Hindlimb muscle (tissue), 1 donor: ENCODE results near the gene AP5B1. TPM values are rescaled to one million over a fixed set of nuclear protein-coding genes. Genes with fewer than 3 reads are reported as not detected.
"Not testable (repeated sequence)": the region's sequence is repeated elsewhere in the genome, so short reads cannot be mapped to it uniquely, and the experiment has no call there.

ENCODE experiments used
- DNase-seq: peaks from one replicate; pipeline ENCODE4 v3.0.0-alpha.2; 2013
- polyA plus RNA-seq: library from polyadenylated mRNA; unstranded; fragments of 120-200 nt; gene quantifications from one replicate; pipeline ENCODE4 v1.2.1, GENCODE V29; 2013; ENCODE audit not compliant: insufficient read length

Gene AP5B1
- polyA plus RNA-seq, 1 donor = 2.1 TPM

- DNase-seq = not testable (repeated sequence)
Measured at GRCh38 chr11:65762169-65762568, 18.6 kb downstream of the AP5B1 start.

- no peak for DNase-seq
Measured at GRCh38 chr11:65745049-65745448, 35.7 kb downstream of the AP5B1 start.

- DNase-seq = no peak
Measured at GRCh38 chr11:65744699-65745042, 36.1 kb downstream of the AP5B1 start.

- no peak for DNase-seq
Measured at GRCh38 chr11:65744026-65744698, 36.6 kb downstream of the AP5B1 start.

- DNase-seq = no peak
Measured at GRCh38 chr11:65743681-65744025, 37.1 kb downstream of the AP5B1 start.

GRCh38 chr11:65742353-65742752 lies 38.4 kb downstream of the AP5B1 start:
- DNase-seq = no peak

GRCh38 chr11:65741185-65741584 lies 39.6 kb downstream of the AP5B1 start:
- no peak for DNase-seq

GRCh38 chr11:65739022-65739421 lies 41.8 kb downstream of the AP5B1 start:
- DNase-seq = no peak

- no peak for DNase-seq
Measured at GRCh38 chr11:65736810-65737209, 44.0 kb downstream of the AP5B1 start.

- DNase-seq = not testable (repeated sequence)
Measured at GRCh38 chr11:65735111-65735510, 45.7 kb downstream of the AP5B1 start.

GRCh38 chr11:65730461-65730860 lies 50.3 kb downstream of the AP5B1 start:
- no peak for DNase-seq

- no peak for DNase-seq
Measured at GRCh38 chr11:65727865-65728264, 52.9 kb downstream of the AP5B1 start.

GRCh38 chr11:65726660-65727059 lies 54.1 kb downstream of the AP5B1 start:
- no peak for DNase-seq

Other genes with a start within 250 kb of the AP5B1 start
- 126 TPM for gene LTBP3, start 222.6 kb downstream of the AP5B1 start, polyA plus RNA-seq
- gene ZNRD2, start 210.5 kb downstream of the AP5B1 start, polyA plus RNA-seq = 61.4 TPM
- gene FAM89B, start 208.4 kb downstream of the AP5B1 start, polyA plus RNA-seq = 52.5 TPM
- gene EHBP1L1, start 204.9 kb downstream of the AP5B1 start, polyA plus RNA-seq = 391 TPM
- gene KCNK7, start 185.2 kb downstream of the AP5B1 start, polyA plus RNA-seq = 1.8 TPM
- gene MAP3K11, start 166.8 kb downstream of the AP5B1 start, polyA plus RNA-seq = 33.6 TPM
- 21.7 TPM for gene PCNX3, start 165.2 kb downstream of the AP5B1 start, polyA plus RNA-seq
- gene SIPA1, start 142.9 kb downstream of the AP5B1 start, polyA plus RNA-seq = 41.7 TPM
- 50.6 TPM for gene RELA, start 118.1 kb downstream of the AP5B1 start, polyA plus RNA-seq
- 39.2 TPM for gene KAT5, start 68.7 kb downstream of the AP5B1 start, polyA plus RNA-seq
- 25.7 TPM for gene RNASEH2C, start 60.2 kb downstream of the AP5B1 start, polyA plus RNA-seq
- gene OVOL1, start 6.1 kb upstream of the AP5B1 start, polyA plus RNA-seq = not detected
- gene SNX32, start 53.0 kb upstream of the AP5B1 start, polyA plus RNA-seq = 1.6 TPM
- gene CFL1, start 77.2 kb upstream of the AP5B1 start, polyA plus RNA-seq = 626 TPM
- gene MUS81, start 79.5 kb upstream of the AP5B1 start, polyA plus RNA-seq = 52.3 TPM
- gene EFEMP2, start 91.8 kb upstream of the AP5B1 start, polyA plus RNA-seq = 87.9 TPM
- gene CTSW, start 98.9 kb upstream of the AP5B1 start, polyA plus RNA-seq = 0.81 TPM
- 59.8 TPM for gene FIBP, start 107.5 kb upstream of the AP5B1 start, polyA plus RNA-seq
- gene CCDC85B, start 109.7 kb upstream of the AP5B1 start, polyA plus RNA-seq = 22.2 TPM
- 0.54 TPM for gene FOSL1, start 119.4 kb upstream of the AP5B1 start, polyA plus RNA-seq
- gene C11orf68, start 138.1 kb upstream of the AP5B1 start, polyA plus RNA-seq = 36.2 TPM
- 82.7 TPM for gene DRAP1, start 138.4 kb upstream of the AP5B1 start, polyA plus RNA-seq
- gene TSGA10IP, start 164.5 kb upstream of the AP5B1 start, polyA plus RNA-seq = 0.32 TPM
- 46.2 TPM for gene SART1, start 180.8 kb upstream of the AP5B1 start, polyA plus RNA-seq
- 17.6 TPM for gene EIF1AD, start 221.2 kb upstream of the AP5B1 start, polyA plus RNA-seq
- gene BANF1, start 221.5 kb upstream of the AP5B1 start, polyA plus RNA-seq = 217 TPM
- gene CST6, start 231.0 kb upstream of the AP5B1 start, polyA plus RNA-seq = not detected
- gene CATSPER1, start 245.5 kb upstream of the AP5B1 start, polyA plus RNA-seq = 0.12 TPM